Karpas-422 (cell line): ENCODE results near the gene TOR4A. TPM values are rescaled to one million over a fixed set of nuclear protein-coding genes. Genes with fewer than 3 reads are reported as not detected.

Experiments
- DNase-seq: peaks from one replicate; pipeline ENCODE4 v3.0.0-alpha.2; 2015
- H2AFZ ChIP-seq: fragments of 200-600 bp; sonication (generic); 2 replicates; pipeline ENCODE4 v1.6.1; 2014; ENCODE audit warnings: antibody characterized with exemption, low read length, mixed read lengths
- H3K27ac ChIP-seq: fragments of 200-600 bp; sonication (generic); 2 replicates; pipeline ENCODE4 v1.5.1; 2014; ENCODE audit warnings: mild to moderate bottlenecking, low read length, moderate library complexity
- H3K27me3 ChIP-seq: fragments of 200-600 bp; sonication (generic); 2 replicates; pipeline ENCODE4 v1.6.1; 2014; ENCODE audit warnings: low read length, mixed read lengths
- H3K36me3 ChIP-seq: fragments of 200-600 bp; sonication (generic); 2 replicates; pipeline ENCODE4 v1.6.1; 2014; ENCODE audit warnings: low read length, mixed read lengths; ENCODE audit not compliant: insufficient read depth
- H3K4me1 ChIP-seq: fragments of 200-600 bp; sonication (generic); 2 replicates; pipeline ENCODE4 v1.6.1; 2014; ENCODE audit warnings: mild to moderate bottlenecking, low read length, mixed read lengths
- H3K4me2 ChIP-seq: fragments of 200-600 bp; sonication (generic); 2 replicates; pipeline ENCODE4 v1.6.1; 2014; ENCODE audit warnings: low read length, low read depth, mild to moderate bottlenecking; ENCODE audit not compliant: poor library complexity, severe bottlenecking
- H3K4me3 ChIP-seq: fragments of 200-600 bp; sonication (generic); 2 replicates; pipeline ENCODE4 v1.5.1; 2014; ENCODE audit warnings: mild to moderate bottlenecking, antibody characterized with exemption, low read length, mixed read lengths
- H3K79me2 ChIP-seq: fragments of 200-600 bp; sonication (generic); 2 replicates; pipeline ENCODE4 v1.6.1; 2014; ENCODE audit warnings: mild to moderate bottlenecking, low read length, mixed read lengths
- H3K9ac ChIP-seq: fragments of 200-600 bp; sonication (generic); 2 replicates; pipeline ENCODE4 v1.6.0; 2014; ENCODE audit warnings: low read length
- H3K9me2 ChIP-seq: fragments of 200-600 bp; sonication (generic), shearing (Covaris generic); replicated peaks from 2 replicates; pipeline ENCODE4 v1.6.0; 2014; ENCODE audit warnings: mild to moderate bottlenecking, low read length, moderate library complexity; ENCODE audit not compliant: insufficient read depth
- H3K9me3 ChIP-seq: fragments of 300-700, 200-600 bp; sonication (generic); 2 replicates; pipeline ENCODE4 v1.6.1; 2014; ENCODE audit warnings: low read length, mixed read lengths
- H4K20me1 ChIP-seq: fragments of 200-600 bp; sonication (generic); 2 replicates; pipeline ENCODE4 v1.6.1; 2014; ENCODE audit warnings: mild to moderate bottlenecking, antibody characterized with exemption, low read length, low read depth; ENCODE audit not compliant: insufficient read depth
- total RNA-seq: library from RNA; depleted of rRNA; stranded (reverse); fragments of >200 nt; shearing (Covaris generic); gene quantifications from 2 replicates; pipeline ENCODE4 v1.2.3, GENCODE V29; 2014; ENCODE audit warnings: low replicate concordance

The TOR4A gene
- total RNA-seq, 1 experiment from 2014 or later = 8.8 TPM

GRCh38 chr9:137263506-137263905 is 14.0 kb upstream of the TOR4A start:
- Histone ChIP-seq H3K4me1 (peaks cover 20% of the 10 kb centered on the region), H3K9me3 (no peaks in the 10 kb centered on the region), H3K36me3 (peaks cover 10% of the 10 kb centered on the region), H3K9me2 (no peaks in the 10 kb centered on the region), H3K79me2 (no peaks in the 10 kb centered on the region), H3K27me3 (no peaks in the 10 kb centered on the region), H3K4me2 (no peak overlapping the region), H3K27ac (no peak overlapping the region), H3K4me3 (no peak overlapping the region), H3K9ac (no peak overlapping the region), H2AFZ (no peak overlapping the region), H4K20me1 (no peaks in the 10 kb centered on the region)
- no peak for DNase-seq

- Histone ChIP-seq H3K27ac (no peak overlapping the region), H3K36me3 (peaks cover 5% of the 10 kb centered on the region), H3K27me3 (no peaks in the 10 kb centered on the region)
Observed at GRCh38 chr9:137264067-137264466, 13.5 kb upstream of the TOR4A start.

GRCh38 chr9:137265496-137266161 is 11.9 kb upstream of the TOR4A start:
- Histone ChIP-seq H3K36me3 (peaks cover 8% of the 10 kb centered on the region; the same call in 1 of the 2 replicates), H3K9me2 (no peaks in the 10 kb centered on the region)

More at GRCh38 chr9:137264067-137264466, 13.5 kb upstream of the TOR4A start:
- H3K4me2 ChIP-seq = no peak overlapping the region
- DNase-seq = no peak
- no peaks in the 10 kb centered on the region for H3K9me2 ChIP-seq
- no peaks in the 10 kb centered on the region for H3K9me3 ChIP-seq
- no peaks in the 10 kb centered on the region for H4K20me1 ChIP-seq
- no peak overlapping the region for H3K4me3 ChIP-seq
- H2AFZ ChIP-seq = no peak overlapping the region
- no peaks in the 10 kb centered on the region for H3K79me2 ChIP-seq
- H3K9ac ChIP-seq = no peak overlapping the region
- H3K4me1 ChIP-seq = peaks cover 26% of the 10 kb centered on the region

GRCh38 chr9:137266162-137266527 is 11.4 kb upstream of the TOR4A start:
- Histone ChIP-seq H3K27ac (no peak overlapping the region), H3K36me3 (peaks cover 8% of the 10 kb centered on the region; the same call in 1 of the 2 replicates), H3K9ac (no peak overlapping the region), H2AFZ (no peak overlapping the region), H3K4me3 (no peak overlapping the region), H3K9me3 (no peaks in the 10 kb centered on the region), H3K4me2 (no peak overlapping the region), H4K20me1 (no peaks in the 10 kb centered on the region), H3K27me3 (no peaks in the 10 kb centered on the region), H3K79me2 (0 out of 2 replicates have a peak, but pooled peaks cover 2% of the 10 kb centered on the region), H3K4me1 (peaks cover 36% of the 10 kb centered on the region), H3K9me2 (no peaks in the 10 kb centered on the region)
- no peak for DNase-seq

More at GRCh38 chr9:137265496-137266161, 11.9 kb upstream of the TOR4A start:
- no peaks in the 10 kb centered on the region for H3K9me3 ChIP-seq
- H2AFZ ChIP-seq = no peak overlapping the region
- no peaks in the 10 kb centered on the region for H3K27me3 ChIP-seq
- H3K79me2 ChIP-seq = 0 out of 2 replicates have a peak, but pooled peaks cover 2% of the 10 kb centered on the region
- no peak overlapping the region for H3K4me2 ChIP-seq
- H3K4me3 ChIP-seq = no peak overlapping the region
- H4K20me1 ChIP-seq = no peaks in the 10 kb centered on the region
- no peak overlapping the region for H3K27ac ChIP-seq
- no peak overlapping the region for H3K9ac ChIP-seq
- DNase-seq = no peak
- H3K4me1 ChIP-seq = peaks cover 36% of the 10 kb centered on the region

GRCh38 chr9:137266585-137267453 is 10.7 kb upstream of the TOR4A start:
- no peak for DNase-seq
- no peak overlapping the region for H2AFZ ChIP-seq
- no peak overlapping the region for H3K4me2 ChIP-seq
- peak overlapping the region; percentile 72 for H3K9ac ChIP-seq
- no peaks in the 10 kb centered on the region for H3K9me3 ChIP-seq
- no peaks in the 10 kb centered on the region for H3K9me2 ChIP-seq
- no peaks in the 10 kb centered on the region for H4K20me1 ChIP-seq
- peaks cover 8% of the 10 kb centered on the region; the same call in 1 of the 2 replicates for H3K36me3 ChIP-seq
- 0 out of 2 replicates have a peak, but pooled peaks cover 2% of the 10 kb centered on the region for H3K79me2 ChIP-seq
- H3K27me3 ChIP-seq = no peaks in the 10 kb centered on the region
- H3K4me3 ChIP-seq = no peak overlapping the region; the same call in 1 of the 2 replicates
- peak overlapping the region; percentile 95 for H3K27ac ChIP-seq
- H3K4me1 ChIP-seq = peaks cover 36% of the 10 kb centered on the region

- Histone ChIP-seq H3K27ac (peak overlapping the region; percentile 95), H3K4me2 (peak overlapping the region; percentile 70)
Observed at GRCh38 chr9:137267933-137268355, 9.6 kb upstream of the TOR4A start.

GRCh38 chr9:137268538-137269201 is 8.9 kb upstream of the TOR4A start:
- H3K9ac ChIP-seq = peak overlapping the region; percentile 72
- H4K20me1 ChIP-seq = no peaks in the 10 kb centered on the region
- H3K4me3 ChIP-seq = peak overlapping the region; percentile 60
- DNase-seq = peak; percentile 61
- H2AFZ ChIP-seq = no peak overlapping the region
- H3K9me2 ChIP-seq = no peaks in the 10 kb centered on the region
- H3K79me2 ChIP-seq = 0 out of 2 replicates have a peak, but pooled peaks cover 2% of the 10 kb centered on the region
- H3K27ac ChIP-seq = peak overlapping the region; percentile 95
- no peaks in the 10 kb centered on the region for H3K27me3 ChIP-seq
- H3K9me3 ChIP-seq = no peaks in the 10 kb centered on the region
- peaks cover 41% of the 10 kb centered on the region for H3K4me1 ChIP-seq
- peak overlapping the region; percentile 70 for H3K4me2 ChIP-seq
- H3K36me3 ChIP-seq = peaks cover 8% of the 10 kb centered on the region; the same call in 1 of the 2 replicates

More at GRCh38 chr9:137267933-137268355, 9.6 kb upstream of the TOR4A start:
- Histone ChIP-seq H3K27me3 (no peaks in the 10 kb centered on the region), H3K9me2 (no peaks in the 10 kb centered on the region), H3K4me3 (peak overlapping the region; percentile 60), H2AFZ (no peak overlapping the region), H4K20me1 (no peaks in the 10 kb centered on the region), H3K9me3 (no peaks in the 10 kb centered on the region), H3K9ac (peak overlapping the region; percentile 72), H3K79me2 (0 out of 2 replicates have a peak, but pooled peaks cover 2% of the 10 kb centered on the region), H3K4me1 (peaks cover 36% of the 10 kb centered on the region), H3K36me3 (peaks cover 8% of the 10 kb centered on the region; the same call in 1 of the 2 replicates)
- DNase-seq = peak; percentile 95
